CD4-positive, CD25-positive, alpha-beta regulatory T cell (primary cell): ENCODE results near the gene STX18. TPM values are rescaled to one million over a fixed set of nuclear protein-coding genes. Genes with fewer than 3 reads are reported as not detected.
"Not testable (repeated sequence)": the region's sequence is repeated elsewhere in the genome, so short reads cannot be mapped to it uniquely, and the experiment has no call there.

Experiments used
- ATAC-seq, 2 donors: fragments of 150-1000 bp; cut with Tn5 transposase; one replicate each; pipeline ENCODE4 v1.10.0; 2021; ENCODE audit warnings: low read depth in 2 of 2, moderate number of reproducible peaks in 2 of 2, moderate library complexity in 1 of 2
- DNase-seq, 3 donors: peaks; one replicate each; pipeline versions ENCODE4 v3.0.0 to v3.0.0-alpha.2; 2012 to 2022; ENCODE audit warnings: mixed read lengths in 1 of 3
- H3K27ac ChIP-seq: one replicate; pipeline ENCODE4 v1.7.0; 2013; ENCODE audit warnings: mild to moderate bottlenecking, low read length; ENCODE audit not compliant: insufficient read depth, poor library complexity, severe bottlenecking
- H3K27me3 ChIP-seq: one replicate; pipeline ENCODE4 v1.7.0; 2013; ENCODE audit warnings: low read length; ENCODE audit not compliant: control insufficient read depth, insufficient read depth
- H3K36me3 ChIP-seq: one replicate; pipeline ENCODE4 v1.7.0; 2013; ENCODE audit warnings: mild to moderate bottlenecking, low read length, moderate library complexity; ENCODE audit not compliant: control insufficient read depth, insufficient read depth
- H3K4me1 ChIP-seq: 2 replicates; pipeline ENCODE4 v1.7.0; 2013; ENCODE audit warnings: mild to moderate bottlenecking, low read length; ENCODE audit not compliant: insufficient read depth, control insufficient read depth, poor library complexity, severe bottlenecking
- H3K4me3 ChIP-seq: one replicate; pipeline ENCODE4 v1.7.0; 2013; ENCODE audit warnings: low read depth, mild to moderate bottlenecking, low read length, moderate library complexity
- H3K9me3 ChIP-seq, 2 experiments: 1 replicate in 1 of 2; 2 replicates in 1 of 2; pipeline ENCODE4 v1.7.0; 2013; ENCODE audit warnings: low read length in 2 of 2, mild to moderate bottlenecking in 1 of 2, moderate library complexity in 1 of 2; ENCODE audit not compliant: control insufficient read depth in 2 of 2
- H3K27ac Mint-ChIP-seq, 3 donors: one replicate each; pipeline ENCODE4 v1.8.0; 2020 to 2022; ENCODE audit warnings: mild to moderate bottlenecking in 3 of 3, mixed read lengths in 3 of 3, moderate library complexity in 2 of 3
- H3K27me3 Mint-ChIP-seq: one replicate; pipeline ENCODE4 v1.8.0; 2022; ENCODE audit warnings: mild to moderate bottlenecking, mixed read lengths
- H3K36me3 Mint-ChIP-seq: one replicate; pipeline ENCODE4 v1.8.0; 2020; ENCODE audit warnings: mixed read lengths
- H3K4me1 Mint-ChIP-seq, 4 donors: one replicate each; pipeline ENCODE4 v1.8.0; 2020 to 2022; ENCODE audit warnings: mixed read lengths in 4 of 4, mild to moderate bottlenecking in 1 of 4
- H3K4me3 Mint-ChIP-seq, 4 donors: one replicate each; pipeline ENCODE4 v1.8.0; 2020 to 2022; ENCODE audit warnings: mild to moderate bottlenecking in 4 of 4, mixed read lengths in 4 of 4, moderate library complexity in 3 of 4
- H3K9me3 Mint-ChIP-seq, 7 donors: one replicate each; pipeline ENCODE4 v1.8.0; 2020 to 2022; ENCODE audit warnings: mixed read lengths in 7 of 7, mild to moderate bottlenecking in 3 of 7, moderate library complexity in 2 of 7
- polyA plus RNA-seq, 4 donors: library from polyadenylated mRNA; unstranded; fragments of 300-500 nt; fragmentation: Illumina TruSeq; gene quantifications; one replicate each; pipeline ENCODE4 v1.2.3, GENCODE V29; 2021
- total RNA-seq: library from RNA; stranded (reverse); gene quantifications from one replicate; pipeline ENCODE4 v1.2.3, GENCODE V29; 2022

STX18 gene
- total and polyA plus RNA-seq, 5 donors from 2014 or later, result 15.9 to 27.2 (median 23.6) TPM

DNA sequence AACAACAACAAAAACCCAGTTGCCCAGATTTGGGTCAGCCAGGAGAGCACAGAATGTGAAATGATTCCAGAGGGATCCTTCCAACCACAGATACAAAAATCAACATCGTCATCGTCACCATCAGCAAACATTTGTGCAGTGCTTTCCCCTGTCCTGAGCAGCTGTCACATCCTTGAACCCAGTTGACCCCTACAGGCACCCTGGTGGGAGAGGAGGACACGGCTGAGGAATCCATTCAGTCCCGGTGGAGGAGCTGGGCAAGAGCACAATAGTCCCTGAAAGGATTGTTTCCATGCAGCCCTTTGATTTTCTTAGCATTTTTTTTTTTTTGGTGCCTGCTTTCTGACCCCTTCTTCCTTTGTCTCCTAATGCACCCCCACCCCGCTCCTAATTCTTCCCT lies 37.1 kb upstream of the STX18 start:
- Histone ChIP-seq H3K4me1 (no peaks in the 10 kb centered on the region), H3K9me3 (no peaks in the 10 kb centered on the region), H3K27me3 (no peaks in the 10 kb centered on the region), H3K27ac (no peak overlapping the region), H3K4me3 (no peak overlapping the region), H3K36me3 (no peaks in the 10 kb centered on the region)
- Mint-ChIP-seq H3K27me3 (peaks cover 5% of the 10 kb centered on the region), H3K9me3 (no peaks in the 10 kb centered on the region), H3K4me1 (peaks cover 0 to 18% (median 9%) of the 10 kb centered on the region in 4 donors), H3K27ac (no peak overlapping the region), H3K36me3 (peaks cover 14% of the 10 kb centered on the region), H3K4me3 (no peak overlapping the region)
- ATAC-seq (no peak), DNase-seq (no peak)

DNA sequence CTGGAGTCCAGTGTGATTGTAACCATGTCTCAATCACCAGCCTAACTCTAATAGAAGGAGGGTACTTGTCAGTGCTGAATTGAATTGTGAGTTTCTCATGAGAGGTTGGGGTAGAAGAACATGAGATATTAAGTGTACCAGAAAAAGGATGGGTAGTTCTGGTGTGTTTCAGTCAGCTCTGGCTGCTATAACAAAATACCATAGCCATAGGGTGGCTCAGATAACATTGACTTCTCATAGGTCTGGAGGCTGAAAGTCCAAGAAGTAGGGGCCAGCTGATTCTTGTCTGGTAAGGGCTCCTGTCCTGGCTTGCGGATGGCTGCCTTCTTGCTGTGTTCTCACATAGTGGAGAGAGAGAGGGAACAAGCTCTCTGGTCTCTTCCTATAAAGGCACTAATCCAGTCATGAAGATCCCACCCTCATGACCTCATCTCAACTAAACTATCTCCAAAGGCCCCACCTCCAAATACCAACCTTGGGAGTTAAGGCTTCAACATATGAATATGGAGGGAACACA lies 35.6 kb upstream of the STX18 start:
- Histone ChIP-seq H3K4me3 (no peak overlapping the region), H3K36me3 (no peaks in the 10 kb centered on the region), H3K9me3 (no peaks in the 10 kb centered on the region), H3K4me1 (no peaks in the 10 kb centered on the region), H3K27me3 (no peaks in the 10 kb centered on the region), H3K27ac (no peak overlapping the region)
- ATAC-seq (no peak), DNase-seq (no peak)
- H3K36me3 Mint-ChIP-seq, result peaks cover 14% of the 10 kb centered on the region
- H3K27ac Mint-ChIP-seq, result no peak overlapping the region
- no peaks in the 10 kb centered on the region for H3K9me3 Mint-ChIP-seq
- peaks cover 5% of the 10 kb centered on the region for H3K27me3 Mint-ChIP-seq
- peak overlapping the region in 2 of 4 donors; percentile 44 to 74 for H3K4me3 Mint-ChIP-seq
- H3K4me1 Mint-ChIP-seq, result peaks cover 0 to 22% (median 9%) of the 10 kb centered on the region in 4 donors

DNA sequence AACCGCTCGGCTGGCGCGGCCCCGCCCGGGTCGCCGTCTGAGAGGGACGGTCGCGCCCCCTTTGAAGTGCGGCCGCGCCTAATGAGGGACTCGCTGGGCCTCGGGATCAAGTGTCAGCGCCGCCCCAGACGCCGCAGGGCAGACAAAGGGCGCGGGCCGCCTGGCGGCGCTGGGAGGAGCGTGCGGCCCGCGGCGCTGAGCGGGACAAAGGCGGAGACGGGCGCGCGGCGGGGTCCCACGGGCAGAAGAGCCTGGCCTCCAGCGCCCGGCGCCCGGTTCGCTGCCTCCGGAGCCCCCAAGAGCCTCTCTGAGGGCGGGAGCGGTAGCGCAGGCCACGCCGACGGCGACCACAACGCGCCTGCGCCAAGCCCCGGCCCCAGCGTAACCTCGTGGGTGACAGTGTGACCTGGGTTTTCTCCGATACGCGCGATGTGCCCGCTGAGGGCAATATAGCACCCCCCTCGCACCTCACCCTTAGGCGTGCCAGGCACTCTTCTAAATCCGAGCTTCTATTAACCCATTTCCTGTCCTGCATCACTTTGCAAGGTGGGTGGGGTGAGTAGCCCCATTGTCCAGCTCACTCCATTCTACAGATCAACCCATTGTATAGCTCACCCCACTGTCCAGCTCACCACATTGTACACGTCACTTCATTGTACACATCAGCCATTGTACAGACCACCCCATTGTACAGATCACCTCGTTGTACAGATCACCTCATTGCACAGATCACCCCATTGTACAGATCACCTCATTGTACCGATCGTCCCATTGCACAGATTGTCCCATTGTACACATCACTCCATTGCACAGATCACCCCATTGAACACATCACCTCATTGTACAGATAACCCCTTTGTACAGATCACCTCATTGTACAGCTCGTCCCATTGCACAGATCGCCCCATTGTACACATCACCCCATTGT lies 33.7 kb upstream of the STX18 start:
- Histone ChIP-seq H3K36me3 (no peaks in the 10 kb centered on the region), H3K27me3 (no peaks in the 10 kb centered on the region), H3K4me3 (peak overlapping the region; percentile 73), H3K9me3 (no peaks in the 10 kb centered on the region), H3K27ac (no peak overlapping the region), H3K4me1 (no peaks in the 10 kb centered on the region)
- H3K4me1 Mint-ChIP-seq, result peaks cover 0 to 22% (median 9%) of the 10 kb centered on the region in 4 donors
- ATAC-seq, result peak; percentile 76 to 77
- peaks cover 5% of the 10 kb centered on the region for H3K27me3 Mint-ChIP-seq
- peak; percentile 39 to 65 (median 59) for DNase-seq
- H3K4me3 Mint-ChIP-seq, result peak overlapping the region; percentile 81 to 92 (median 83)
- peaks cover 0 to 2% (median 0%) of the 10 kb centered on the region in 7 donors for H3K9me3 Mint-ChIP-seq
- H3K27ac Mint-ChIP-seq, result peak overlapping the region; percentile 15 to 76 (median 42)
- H3K36me3 Mint-ChIP-seq, result peaks cover 18% of the 10 kb centered on the region

DNA sequence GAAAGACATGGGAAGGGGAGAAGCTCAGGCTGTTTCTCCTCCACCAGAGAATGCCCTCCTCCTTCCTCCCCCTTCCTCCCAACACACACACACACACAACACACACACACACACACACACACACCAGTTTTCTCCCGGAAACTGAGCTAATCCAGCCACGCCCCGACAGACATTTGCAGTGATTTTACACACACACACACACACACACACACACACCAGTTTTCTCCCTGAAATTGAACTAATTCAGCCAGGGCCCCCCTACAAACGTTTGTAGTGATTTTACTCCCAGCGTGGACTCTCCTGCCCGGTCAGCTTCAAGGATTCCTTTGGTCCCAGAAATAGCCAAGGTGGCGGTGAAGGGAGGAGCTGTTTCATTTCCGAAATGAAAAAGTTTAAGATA lies 32.9 kb upstream of the STX18 start:
- peak; percentile 12 to 66 (median 45) for DNase-seq
- H3K27me3 ChIP-seq, result no peaks in the 10 kb centered on the region

DNA sequence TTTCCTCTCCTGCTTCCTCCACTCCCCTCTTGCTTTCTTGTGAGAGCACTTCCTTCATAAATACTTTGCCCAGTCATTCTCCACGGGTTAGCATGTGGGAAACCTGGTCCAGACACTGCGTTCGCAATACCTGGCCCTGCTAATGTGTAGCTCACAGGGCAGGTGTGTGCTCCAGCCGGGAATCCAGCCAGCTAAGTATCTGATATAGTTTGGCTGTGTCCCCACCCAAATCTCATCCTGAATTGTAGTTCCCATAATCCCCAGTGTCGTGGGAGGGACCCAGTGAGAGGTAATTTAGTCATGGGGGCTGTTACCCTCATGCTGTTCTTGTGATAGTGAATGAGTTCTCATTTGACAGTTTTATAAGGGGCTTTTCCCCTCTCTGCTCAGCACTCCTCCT lies 32.2 kb upstream of the STX18 start:
- peaks cover 24% of the 10 kb centered on the region for H3K36me3 Mint-ChIP-seq
- H3K4me3 Mint-ChIP-seq, result peak overlapping the region in 3 of 4 donors; percentile 81 to 92 (median 83)
- no peaks in the 10 kb centered on the region for H3K27me3 ChIP-seq
- peaks cover 0 to 22% (median 9%) of the 10 kb centered on the region in 4 donors for H3K4me1 Mint-ChIP-seq
- ATAC-seq (no peak), DNase-seq (no peak)
- no peaks in the 10 kb centered on the region for H3K9me3 ChIP-seq
- no peaks in the 10 kb centered on the region for H3K4me1 ChIP-seq
- H3K36me3 ChIP-seq, result no peaks in the 10 kb centered on the region
- H3K27ac ChIP-seq, result no peak overlapping the region
- peak overlapping the region in 1 of 3 donors; percentile 76 for H3K27ac Mint-ChIP-seq
- peaks cover 5% of the 10 kb centered on the region for H3K27me3 Mint-ChIP-seq
- no peak overlapping the region for H3K4me3 ChIP-seq
- peaks cover 0 to 2% (median 0%) of the 10 kb centered on the region in 7 donors for H3K9me3 Mint-ChIP-seq

More for the DNA sequence above, 32.9 kb upstream of the STX18 start:
- Histone ChIP-seq H3K4me3 (peak overlapping the region; percentile 73), H3K36me3 (no peaks in the 10 kb centered on the region), H3K4me1 (no peaks in the 10 kb centered on the region), H3K27ac (no peak overlapping the region), H3K9me3 (no peaks in the 10 kb centered on the region)
- Mint-ChIP-seq H3K36me3 (peaks cover 23% of the 10 kb centered on the region), H3K27me3 (peaks cover 5% of the 10 kb centered on the region), H3K27ac (peak overlapping the region in 2 of 3 donors; percentile 22 to 76), H3K4me3 (peak overlapping the region; percentile 81 to 92 (median 83)), H3K9me3 (peaks cover 0 to 2% (median 0%) of the 10 kb centered on the region in 7 donors), H3K4me1 (peaks cover 0 to 22% (median 9%) of the 10 kb centered on the region in 4 donors)
- ATAC-seq, result no peak

DNA sequence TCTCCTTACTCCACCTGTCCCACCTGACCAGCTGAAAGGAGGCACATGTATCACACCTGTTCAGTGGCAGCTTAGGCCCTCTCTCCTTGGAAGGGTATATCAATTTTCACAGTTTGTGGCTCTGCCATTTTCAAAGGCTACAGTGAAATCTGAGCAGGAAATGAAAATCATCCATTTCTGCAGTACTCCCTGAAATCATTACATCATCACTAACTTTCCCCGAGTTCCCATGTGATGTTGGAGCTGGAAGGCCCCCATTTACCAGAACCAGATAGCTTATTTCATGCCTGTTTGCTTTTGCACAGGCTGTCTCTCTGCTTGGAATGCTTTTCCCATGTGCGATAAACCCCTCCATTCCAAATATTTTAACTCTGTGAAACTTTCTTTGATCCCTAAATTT lies 31.0 kb upstream of the STX18 start:
- Histone ChIP-seq H3K4me3 (no peak overlapping the region), H3K27me3 (no peaks in the 10 kb centered on the region), H3K36me3 (no peaks in the 10 kb centered on the region), H3K4me1 (no peaks in the 10 kb centered on the region), H3K9me3 (no peaks in the 10 kb centered on the region), H3K27ac (no peak overlapping the region)
- Mint-ChIP-seq H3K9me3 (peaks cover 0 to 2% (median 0%) of the 10 kb centered on the region in 7 donors), H3K36me3 (peaks cover 25% of the 10 kb centered on the region), H3K4me3 (no peak overlapping the region), H3K27me3 (peaks cover 5% of the 10 kb centered on the region), H3K27ac (no peak overlapping the region), H3K4me1 (peaks cover 0 to 22% (median 9%) of the 10 kb centered on the region in 4 donors)
- no peak for ATAC-seq
- DNase-seq, result no peak

DNA sequence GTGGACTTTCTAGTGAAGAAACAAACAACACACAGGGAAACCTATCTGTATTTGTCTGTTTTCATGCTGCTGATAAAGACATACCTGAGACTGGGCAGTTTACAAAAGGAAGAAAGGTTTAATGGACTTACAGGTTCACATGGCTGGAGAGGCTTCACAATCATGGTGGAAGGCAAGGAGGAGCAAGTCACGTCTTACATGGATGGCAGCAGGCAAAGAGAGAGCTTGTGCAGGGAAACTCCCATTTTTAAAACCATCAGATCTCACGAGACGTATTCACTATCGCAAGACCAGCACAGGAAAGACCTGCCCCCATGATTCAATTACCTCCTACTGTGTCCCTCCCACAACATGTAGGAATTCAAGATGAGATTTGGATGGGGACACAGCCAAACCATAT lies 28.0 kb upstream of the STX18 start:
- H3K27ac Mint-ChIP-seq, H3K27me3 Mint-ChIP-seq, H3K4me1 ChIP-seq, H3K27ac ChIP-seq, H3K27me3 ChIP-seq, ATAC-seq, H3K9me3 ChIP-seq, H3K36me3 ChIP-seq, H3K4me3 ChIP-seq, H3K4me3 Mint-ChIP-seq, H3K9me3 Mint-ChIP-seq, DNase-seq: not testable (repeated sequence)
- H3K36me3 Mint-ChIP-seq, result peaks cover 36% of the 10 kb centered on the region
- H3K4me1 Mint-ChIP-seq, result peaks cover 0 to 12% (median 5%) of the 10 kb centered on the region in 4 donors
